Measurements from ENCODE around the gene DUSP19. TPM values are rescaled to one million over a fixed set of nuclear protein-coding genes. Genes with fewer than 3 reads are reported as not detected.

Gene DUSP19
- total and polyA plus RNA-seq, 2 of the 13 experiments (the other 11 are each of a cell fraction or from before 2014, with no cell fraction given): 1.3 to 1.9 TPM

- peak; percentile 68; the same call in 1 of the 2 replicates for TF ChIP-seq ZNF142 (CRISPR knock-in tag; IDR thresholded peaks at IDR 0.05)
- TF ChIP-seq, protein P1, sequence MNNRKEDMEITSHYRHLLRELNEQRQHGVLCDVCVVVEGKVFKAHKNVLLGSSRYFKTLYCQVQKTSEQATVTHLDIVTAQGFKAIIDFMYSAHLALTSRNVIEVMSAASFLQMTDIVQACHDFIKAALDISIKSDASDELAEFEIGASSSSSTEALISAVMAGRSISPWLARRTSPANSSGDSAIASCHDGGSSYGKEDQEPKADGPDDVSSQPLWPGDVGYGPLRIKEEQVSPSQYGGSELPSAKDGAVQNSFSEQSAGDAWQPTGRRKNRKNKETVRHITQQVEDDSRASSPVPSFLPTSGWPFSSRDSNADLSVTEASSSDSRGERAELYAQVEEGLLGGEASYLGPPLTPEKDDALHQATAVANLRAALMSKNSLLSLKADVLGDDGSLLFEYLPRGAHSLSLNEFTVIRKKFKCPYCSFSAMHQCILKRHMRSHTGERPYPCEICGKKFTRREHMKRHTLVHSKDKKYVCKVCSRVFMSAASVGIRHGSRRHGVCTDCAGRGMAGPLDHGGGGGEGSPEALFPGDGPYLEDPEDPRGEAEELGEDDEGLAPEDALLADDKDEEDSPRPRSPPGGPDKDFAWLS (CRISPR knock-in tag; IDR thresholded peaks at IDR 0.05; ENCODE audit: borderline replicate concordance): peak; percentile 70; the same call in 1 of the 2 replicates
- TF ChIP-seq ZNF253 (CRISPR knock-in tag; IDR thresholded peaks at IDR 0.05; ENCODE audit: borderline replicate concordance): no peak
- no peak for TF ChIP-seq CREM (IDR thresholded peaks at IDR 0.05)
- no peak for TF ChIP-seq CREM (CRISPR knock-in tag; IDR thresholded peaks at IDR 0.05)
- TF ChIP-seq PTBP1 (IDR thresholded peaks at IDR 0.05; ENCODE audit: low read depth, low read length, poor library complexity, severe bottlenecking): peak; percentile 40
- TF ChIP-seq, protein P2, sequence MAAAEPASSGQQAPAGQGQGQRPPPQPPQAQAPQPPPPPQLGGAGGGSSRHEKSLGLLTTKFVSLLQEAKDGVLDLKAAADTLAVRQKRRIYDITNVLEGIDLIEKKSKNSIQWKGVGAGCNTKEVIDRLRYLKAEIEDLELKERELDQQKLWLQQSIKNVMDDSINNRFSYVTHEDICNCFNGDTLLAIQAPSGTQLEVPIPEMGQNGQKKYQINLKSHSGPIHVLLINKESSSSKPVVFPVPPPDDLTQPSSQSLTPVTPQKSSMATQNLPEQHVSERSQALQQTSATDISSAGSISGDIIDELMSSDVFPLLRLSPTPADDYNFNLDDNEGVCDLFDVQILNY (CRISPR knock-in tag; conservative IDR thresholded peaks at IDR 0.05): 0 out of 2 replicates have a peak, but pooled peaks have one; percentile 46
- TF ChIP-seq ZNF382 (CRISPR knock-in tag; IDR thresholded peaks at IDR 0.05; ENCODE audit: borderline replicate concordance): no peak
- TF ChIP-seq NR2C2 (CRISPR knock-in tag; IDR thresholded peaks at IDR 0.05; ENCODE audit: borderline replicate concordance): peak; percentile 26; the same call in 1 of the 2 replicates
- no peak for TF ChIP-seq ZNF224 (CRISPR knock-in tag; IDR thresholded peaks at IDR 0.05)
- TF ChIP-seq RAD21 (CRISPR knock-in tag; IDR thresholded peaks at IDR 0.05): peak; percentile 88
- no peak for TF ChIP-seq ZNF747 (CRISPR knock-in tag; IDR thresholded peaks at IDR 0.05; ENCODE audit: borderline replicate concordance)
- no peak for TF ChIP-seq TCF12 (IDR thresholded peaks at IDR 0.05)
- TF ChIP-seq TCF12 (CRISPR knock-in tag; IDR thresholded peaks at IDR 0.05): 0 out of 2 replicates have a peak, but pooled peaks have one; percentile 75
- TF ChIP-seq ZNF383 (CRISPR knock-in tag; IDR thresholded peaks at IDR 0.05; ENCODE audit: borderline replicate concordance): no peak
- TF ChIP-seq ZNF343 (CRISPR knock-in tag; IDR thresholded peaks at IDR 0.05): no peak
- peak; percentile 83; the same call in 1 of the 2 replicates for TF ChIP-seq ZSCAN29 (CRISPR knock-in tag; conservative IDR thresholded peaks at IDR 0.05)
- TF ChIP-seq ZNF484 (CRISPR knock-in tag; IDR thresholded peaks at IDR 0.05; ENCODE audit: borderline replicate concordance, low read depth): no peak
- TF ChIP-seq ZNF10 (CRISPR knock-in tag; IDR thresholded peaks at IDR 0.05; ENCODE audit: borderline replicate concordance, low read depth): no peak
Observed at GRCh38 chr2:183038341-183039300, 39.9 kb upstream of the DUSP19 start, which contains the start of gene NCKAP1 (continued).
